Omental fat pad (tissue), 4 donors: ENCODE data around the gene ZNF280B. TPM values are rescaled to one million over a fixed set of nuclear protein-coding genes. Genes with fewer than 3 reads are reported as not detected.

ENCODE experiments used
- ATAC-seq: fragments of 150-250 bp; one replicate; pipeline ENCODE4 v1.9.1; 2016; ENCODE audit warnings: mild to moderate bottlenecking, moderate library complexity; ENCODE audit not compliant: low FRiP score
- DNase-seq: peaks from one replicate; pipeline ENCODE4 v3.0.0-alpha.2; 2019; ENCODE audit warnings: low spot score
- total RNA-seq, 4 donors: library from RNA; depleted of rRNA; stranded (reverse); fragments of >200 nt; gene quantifications; one replicate each; pipeline ENCODE4 v1.1.0, GENCODE V29; 2016
- TF ChIP-seq, protein P1 (sequence below), 3 donors: fragments of 450-650 bp; IDR thresholded peaks; one replicate each; pipeline ENCODE4 v1.5.1; 2016 to 2017; ENCODE audit warnings: antibody characterized with exemption in 3 of 3, mild to moderate bottlenecking in 3 of 3, moderate library complexity in 2 of 3

Gene ZNF280B
- total RNA-seq, 4 donors from 2014 or later: 0.09 to 0.32 (median 0.22) TPM

DNA sequence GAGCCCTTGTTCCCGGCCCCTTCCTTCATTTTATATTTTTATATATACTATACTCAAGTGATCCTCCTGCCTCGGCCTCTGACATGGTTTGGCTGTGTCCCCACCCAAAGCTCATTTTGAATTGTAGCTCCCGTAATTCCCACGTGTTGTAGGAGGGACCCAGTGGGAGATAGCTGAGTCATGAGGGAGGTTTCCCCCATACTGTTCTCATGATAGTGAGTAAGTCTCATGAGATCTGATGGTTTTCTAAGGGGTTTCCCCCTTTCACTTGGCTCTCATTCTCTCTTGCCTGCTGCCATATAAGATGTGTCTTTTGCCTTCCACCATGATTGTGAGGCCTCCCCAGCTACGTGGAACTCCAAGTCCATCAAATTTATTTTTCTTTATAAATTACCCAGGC lies 18.8 kb upstream of the ZNF280B start:
- no peak for ATAC-seq
- no peak for DNase-seq
- TF ChIP-seq, protein P1, sequence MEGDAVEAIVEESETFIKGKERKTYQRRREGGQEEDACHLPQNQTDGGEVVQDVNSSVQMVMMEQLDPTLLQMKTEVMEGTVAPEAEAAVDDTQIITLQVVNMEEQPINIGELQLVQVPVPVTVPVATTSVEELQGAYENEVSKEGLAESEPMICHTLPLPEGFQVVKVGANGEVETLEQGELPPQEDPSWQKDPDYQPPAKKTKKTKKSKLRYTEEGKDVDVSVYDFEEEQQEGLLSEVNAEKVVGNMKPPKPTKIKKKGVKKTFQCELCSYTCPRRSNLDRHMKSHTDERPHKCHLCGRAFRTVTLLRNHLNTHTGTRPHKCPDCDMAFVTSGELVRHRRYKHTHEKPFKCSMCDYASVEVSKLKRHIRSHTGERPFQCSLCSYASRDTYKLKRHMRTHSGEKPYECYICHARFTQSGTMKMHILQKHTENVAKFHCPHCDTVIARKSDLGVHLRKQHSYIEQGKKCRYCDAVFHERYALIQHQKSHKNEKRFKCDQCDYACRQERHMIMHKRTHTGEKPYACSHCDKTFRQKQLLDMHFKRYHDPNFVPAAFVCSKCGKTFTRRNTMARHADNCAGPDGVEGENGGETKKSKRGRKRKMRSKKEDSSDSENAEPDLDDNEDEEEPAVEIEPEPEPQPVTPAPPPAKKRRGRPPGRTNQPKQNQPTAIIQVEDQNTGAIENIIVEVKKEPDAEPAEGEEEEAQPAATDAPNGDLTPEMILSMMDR (IDR thresholded peaks at IDR 0.05): no peak

DNA sequence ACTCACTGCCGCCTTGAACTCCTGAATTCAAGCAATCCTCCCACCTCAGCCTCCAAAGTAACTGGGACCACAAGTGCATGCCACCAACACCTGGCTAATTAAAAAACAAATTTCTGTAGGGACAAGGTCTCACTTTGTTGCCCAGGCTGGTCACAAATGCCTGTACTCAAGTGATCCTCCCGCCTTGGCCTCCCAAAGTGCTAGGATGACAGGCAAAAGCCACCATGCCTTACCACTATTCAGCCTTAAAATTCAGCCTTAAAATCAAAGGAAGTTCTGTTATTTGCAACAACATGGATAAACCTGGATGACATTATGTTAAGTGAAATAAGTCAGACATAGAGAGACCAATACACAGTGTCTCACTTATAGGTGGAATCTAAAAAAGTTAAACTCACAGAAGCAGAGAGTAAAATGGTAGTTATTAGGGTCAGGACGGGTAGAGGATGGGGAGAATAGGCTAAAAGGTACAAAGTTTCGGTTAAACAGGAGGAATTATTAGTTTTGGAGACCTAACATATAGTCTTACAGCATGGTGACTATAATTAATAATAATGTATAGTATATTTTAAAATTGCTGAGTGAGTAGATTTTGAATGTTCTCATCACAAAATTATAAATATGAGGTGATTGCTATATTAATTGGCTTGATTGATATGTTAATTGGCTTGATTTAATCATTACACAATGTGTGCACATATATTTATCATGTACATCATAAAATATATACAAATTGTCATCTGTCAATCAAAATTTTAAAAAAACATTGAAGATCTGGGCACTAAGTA lies 17.8 kb upstream of the ZNF280B start:
- no peak for DNase-seq
- ATAC-seq: no peak
- TF ChIP-seq, protein P1 (IDR thresholded peaks at IDR 0.05): no peak

DNA sequence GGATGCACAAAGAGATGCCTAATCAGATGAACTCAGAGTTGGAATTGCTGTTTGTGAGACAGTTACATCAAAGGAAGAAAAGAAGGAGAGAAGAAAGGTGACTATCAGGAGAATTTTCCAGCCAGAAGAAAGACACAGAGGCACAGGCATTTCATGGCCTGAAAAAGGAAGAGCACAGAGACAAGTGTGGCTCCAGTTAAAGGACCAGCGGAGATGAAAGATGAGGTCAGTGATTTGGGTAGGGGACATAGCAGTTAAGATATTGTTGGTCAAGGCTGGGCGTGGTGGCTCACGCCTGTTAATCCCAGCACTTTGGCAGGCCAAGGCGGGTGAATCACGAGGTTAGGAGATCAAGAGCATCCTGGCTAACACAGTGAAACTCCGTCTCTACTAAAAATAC lies 15.0 kb upstream of the ZNF280B start:
- DNase-seq (no peak), ATAC-seq (no peak)
- TF ChIP-seq, protein P1 (IDR thresholded peaks at IDR 0.05): no peak

DNA sequence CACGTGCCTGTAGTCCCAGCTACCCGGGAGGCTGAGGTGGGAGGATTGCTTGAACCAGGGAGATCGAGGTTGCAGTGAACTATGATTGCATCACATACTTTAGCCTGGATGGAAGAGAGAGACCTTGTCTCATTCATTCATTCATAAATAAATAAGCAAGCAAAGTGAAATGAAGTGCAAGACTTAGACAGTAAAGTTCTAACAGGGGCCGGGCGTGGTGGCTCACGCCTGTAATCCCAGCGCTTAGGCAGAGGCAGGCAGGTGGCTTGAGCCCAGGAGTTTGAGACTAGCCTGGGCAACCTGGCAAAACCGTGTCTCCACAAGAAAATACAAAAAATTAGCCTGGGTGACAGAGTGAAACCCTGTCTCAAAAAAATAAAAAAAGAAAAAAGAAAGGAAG lies 13.1 kb upstream of the ZNF280B start:
- no peak for DNase-seq
- TF ChIP-seq, protein P1 (IDR thresholded peaks at IDR 0.05): no peak
- no peak for ATAC-seq

DNA sequence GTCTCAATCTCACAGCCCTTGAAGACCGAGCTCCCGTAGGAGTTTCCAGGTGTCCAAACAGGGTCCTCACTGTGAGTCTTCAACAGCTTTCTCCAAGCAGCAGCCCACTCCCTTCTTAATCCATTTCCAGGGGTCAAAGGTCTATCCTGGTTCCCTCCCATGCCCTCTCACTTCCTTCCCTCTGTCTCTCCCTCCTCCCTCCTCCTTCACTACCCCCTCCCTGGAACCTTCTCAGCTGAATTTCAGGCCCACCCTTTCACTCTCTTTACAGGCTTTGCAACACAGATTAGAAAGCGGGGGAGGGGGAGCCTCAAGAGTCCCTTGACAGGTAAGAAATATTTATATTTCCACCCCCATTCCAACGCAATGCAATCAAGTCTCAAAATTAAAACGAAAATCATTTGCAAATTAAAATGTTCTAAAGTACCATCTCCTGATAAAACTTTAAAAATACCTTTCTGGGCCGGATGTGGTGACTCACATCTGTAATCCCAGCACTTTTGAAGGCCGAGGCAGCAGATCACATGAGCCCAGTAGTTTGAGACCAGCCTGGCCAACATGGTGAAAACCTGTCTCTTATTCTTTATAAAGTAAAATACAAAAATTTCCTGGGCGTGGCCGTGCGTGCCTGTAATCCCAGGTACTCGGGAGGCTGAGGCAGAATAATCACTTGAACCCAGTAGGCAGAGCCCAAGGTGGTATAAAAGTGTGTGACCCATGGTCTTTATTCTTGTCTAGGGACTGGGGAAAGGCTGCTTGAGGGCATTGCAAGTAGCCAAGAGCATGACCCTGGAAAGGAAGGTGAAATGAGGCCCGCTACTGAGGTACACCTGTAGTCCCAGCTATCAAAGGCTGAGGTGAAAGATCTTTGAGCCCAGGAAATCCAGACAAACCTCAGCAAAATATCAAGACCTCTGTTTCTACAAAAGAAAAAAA lies 12.4 kb upstream of the ZNF280B start:
- DNase-seq (no peak), ATAC-seq (no peak)
- TF ChIP-seq, protein P1 (IDR thresholded peaks at IDR 0.05): no peak

DNA sequence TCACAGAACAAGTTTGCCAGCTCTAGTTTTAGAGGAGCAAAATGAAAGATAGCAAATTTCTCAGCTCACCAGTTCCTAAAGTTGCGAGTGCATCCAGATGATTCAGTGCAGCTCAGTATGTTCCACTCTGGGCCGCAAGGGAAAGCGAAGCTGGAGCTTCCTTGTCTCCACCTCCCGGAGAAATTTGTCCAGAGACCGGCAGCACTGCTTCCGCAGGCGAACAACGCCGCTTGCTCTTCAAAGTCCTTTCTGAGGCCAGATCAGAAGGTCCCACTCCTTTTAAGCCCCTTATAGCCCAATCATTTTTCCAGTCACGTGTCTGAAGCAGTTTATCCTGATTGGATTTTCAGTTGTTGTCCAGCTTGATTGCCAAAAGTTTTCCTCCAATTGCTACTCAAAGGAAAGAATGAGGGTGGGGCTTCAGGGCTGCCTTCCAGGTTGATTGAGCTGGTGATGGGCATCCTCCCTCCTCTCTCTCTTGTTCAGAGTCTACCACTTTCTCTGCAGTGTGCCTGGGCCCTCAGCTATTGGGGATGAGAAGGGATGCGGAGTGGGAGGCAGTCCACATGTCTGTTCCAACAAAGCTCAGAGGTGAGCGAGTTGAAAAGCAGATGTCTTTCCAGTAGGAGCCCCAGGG lies 11.6 kb upstream of the ZNF280B start, which contains the start of gene ZNF280A:
ZNF280A (minus strand) TSS at position 251 of the 637 bp plus-strand sequence. CDS start 4,640 bp downstream, outside the sequence.
- DNase-seq (no peak), ATAC-seq (no peak)
- TF ChIP-seq, protein P1 (IDR thresholded peaks at IDR 0.05): no peak
